IMR-90 (cell line): ENCODE data around the gene SLC4A5. TPM values are rescaled to one million over a fixed set of nuclear protein-coding genes. Genes with fewer than 3 reads are reported as not detected.

ENCODE experiments used
- ATAC-seq: fragments of 200-7000 bp; cut with Tn5 transposase; 2 replicates; pipeline ENCODE4 v1.9.1; 2020; ENCODE audit warnings: low read depth, mild to moderate bottlenecking, moderate library complexity
- BruUV-seq: library from RNA; stranded (reverse); fragments of 400-500 nt; replicated peaks from 2 replicates; lab custom pipeline; 2021; lab: Mats Ljungman, UMichigan
- CTCF ChIA-PET: fragments of 300-600 bp; formaldehyde crosslinking; extraction: SDS; loops from one replicate; lab custom pipeline; 2021; ENCODE audit warnings: antibody characterized with exemption; lab: Yijun Ruan, JAX
- POLR2A ChIA-PET: fragments of 300-600 bp; sonication (Branson Sonifier 250); formaldehyde crosslinking; loops from one replicate; lab custom pipeline; 2022; ENCODE audit warnings: antibody characterized with exemption; ENCODE audit not compliant: unreplicated experiment; lab: Charles Lee
- DNase-seq: peaks from one replicate; pipeline ENCODE4 v3.0.0; 2013
- H2AFZ ChIP-seq: replicated peaks from 2 replicates; pipeline ENCODE3; 2013; ENCODE audit warnings: low read length, mild to moderate bottlenecking; ENCODE audit not compliant: poor library complexity
- H2AK5ac ChIP-seq: 2 replicates; pipeline ENCODE4 v1.6.1; 2013; ENCODE audit warnings: low read depth, low read length, inconsistent platforms
- H2AK9ac ChIP-seq: replicated peaks from 2 replicates; pipeline ENCODE3; 2013; ENCODE audit warnings: mild to moderate bottlenecking, low read depth, low read length, moderate library complexity; ENCODE audit not compliant: poor library complexity
- H2BK120ac ChIP-seq: 2 replicates; pipeline ENCODE4 v1.6.1; 2013; ENCODE audit warnings: low read depth, low read length, inconsistent platforms
- H2BK15ac ChIP-seq: 3 replicates; pipeline ENCODE4 v1.6.1; 2013; ENCODE audit warnings: low read depth, low read length, inconsistent platforms
- H2BK20ac ChIP-seq: 2 replicates; pipeline ENCODE4 v1.6.1; 2013; ENCODE audit warnings: low read depth, mild to moderate bottlenecking, inconsistent platforms, low read length, moderate library complexity
- H2BK5ac ChIP-seq: 2 replicates; pipeline ENCODE4 v1.6.1; 2013; ENCODE audit warnings: mild to moderate bottlenecking, low read depth, low read length, inconsistent platforms; ENCODE audit not compliant: poor library complexity, severe bottlenecking
- H3K14ac ChIP-seq: replicated peaks from 2 replicates; pipeline ENCODE4 v1.6.1; 2013; ENCODE audit warnings: low read depth, low read length, inconsistent platforms
- H3K18ac ChIP-seq: 2 replicates; pipeline ENCODE4 v1.6.1; 2013; ENCODE audit warnings: low read depth, low read length, control low read depth
- H3K23ac ChIP-seq: 2 replicates; pipeline ENCODE4 v1.6.1; 2013; ENCODE audit warnings: low read depth, low read length, inconsistent platforms
- H3K27ac ChIP-seq: 2 replicates; pipeline ENCODE4 v1.5.1; 2013; ENCODE audit warnings: mild to moderate bottlenecking, control low read depth, low read length; ENCODE audit not compliant: insufficient read depth
- H3K27me3 ChIP-seq: 2 replicates; pipeline ENCODE4 v1.6.1; 2013; ENCODE audit warnings: low read length; ENCODE audit not compliant: control insufficient read depth, insufficient read depth
- H3K36me3 ChIP-seq: 2 replicates; pipeline ENCODE4 v1.6.1; 2013; ENCODE audit warnings: low read length, mixed read lengths; ENCODE audit not compliant: control insufficient read depth, insufficient read depth
- H3K4ac ChIP-seq: 2 replicates; pipeline ENCODE4 v1.6.1; 2013; ENCODE audit warnings: low read depth, low read length, inconsistent platforms
- H3K4me1 ChIP-seq: 2 replicates; pipeline ENCODE4 v1.6.1; 2013; ENCODE audit warnings: low read length, mixed read lengths; ENCODE audit not compliant: control insufficient read depth, insufficient read depth
- H3K4me2 ChIP-seq: 2 replicates; pipeline ENCODE4 v1.6.1; 2013; ENCODE audit warnings: low read depth, mild to moderate bottlenecking, control low read depth, low read length, moderate library complexity
- H3K4me3 ChIP-seq: 2 replicates; pipeline ENCODE4 v1.5.1; 2013; ENCODE audit warnings: low read depth, mild to moderate bottlenecking, control low read depth, low read length, moderate library complexity; ENCODE audit not compliant: insufficient read depth
- H3K56ac ChIP-seq: 2 replicates; pipeline ENCODE4 v1.6.1; 2013; ENCODE audit warnings: low read length, inconsistent platforms; ENCODE audit not compliant: insufficient read depth; ENCODE audit errors: extremely low read depth
- H3K79me1 ChIP-seq, 2 experiments: 2 replicates each; pipeline ENCODE4 v1.6.1; 2013; ENCODE audit warnings: low read length in 2 of 2, inconsistent platforms in 1 of 2, low read depth in 1 of 2
- H3K9ac ChIP-seq: 2 replicates; pipeline ENCODE4 v1.6.1; 2013; ENCODE audit warnings: low read depth, low read length, control low read depth
- H3K9me1 ChIP-seq: 2 replicates; pipeline ENCODE4 v1.6.1; 2013; ENCODE audit warnings: low read length, inconsistent platforms; ENCODE audit not compliant: insufficient read depth
- H3K9me3 ChIP-seq: 2 replicates; pipeline ENCODE4 v1.6.1; 2013; ENCODE audit warnings: low read length; ENCODE audit not compliant: control insufficient read depth, insufficient read depth
- H4K20me1 ChIP-seq: 2 replicates; pipeline ENCODE4 v1.6.1; 2013; ENCODE audit warnings: low read length, inconsistent platforms; ENCODE audit not compliant: insufficient read depth
- H4K5ac ChIP-seq: 2 replicates; pipeline ENCODE4 v1.6.1; 2013; ENCODE audit warnings: mild to moderate bottlenecking, low read depth, low read length, control low read depth
- H4K8ac ChIP-seq, 2 experiments: 2 replicates each; pipeline ENCODE4 v1.6.1; 2013; ENCODE audit warnings: low read depth in 2 of 2, low read length in 2 of 2, control low read depth in 1 of 2, inconsistent platforms in 1 of 2
- H4K91ac ChIP-seq: 2 replicates; pipeline ENCODE4 v1.6.1; 2013; ENCODE audit warnings: low read depth, low read length, inconsistent platforms; ENCODE audit not compliant: insufficient read depth
- BHLHE40 ChIP-seq: fragments of 150-350 bp; IDR thresholded peaks from 2 replicates; pipeline ENCODE4 v1.6.1; 2016; ENCODE audit warnings: mild to moderate bottlenecking, low read depth, low read length
- CEBPB ChIP-seq: IDR thresholded peaks from 2 replicates; pipeline ENCODE4 v1.6.1; 2012; ENCODE audit warnings: low read depth, low read length, improper control_type of control experiment
- CHD1 ChIP-seq: IDR thresholded peaks from 2 replicates; pipeline ENCODE4 v1.6.1; 2012; ENCODE audit warnings: low read depth, low read length, improper control_type of control experiment
- FOS ChIP-seq: fragments of 150-350 bp; IDR thresholded peaks from 2 replicates; pipeline ENCODE4 v1.6.1; 2016; ENCODE audit warnings: low read depth, low read length
- MAFK ChIP-seq: IDR thresholded peaks from 2 replicates; pipeline ENCODE4 v1.6.1; 2012; ENCODE audit warnings: low read depth, low read length, improper control_type of control experiment
- MAZ ChIP-seq: IDR thresholded peaks from 2 replicates; pipeline ENCODE4 v1.6.1; 2012; ENCODE audit warnings: low read depth, mild to moderate bottlenecking, low read length, improper control_type of control experiment, moderate library complexity, borderline replicate concordance
- MXI1 ChIP-seq: IDR thresholded peaks from 2 replicates; pipeline ENCODE4 v1.6.1; 2012; ENCODE audit warnings: low read depth, mild to moderate bottlenecking, low read length, moderate library complexity, borderline replicate concordance
- NFE2L2 ChIP-seq: fragments of 150-350 bp; IDR thresholded peaks from 2 replicates; pipeline ENCODE4 v1.6.1; 2016; ENCODE audit warnings: low read depth, mild to moderate bottlenecking, low read length
- POLR2A ChIP-seq: IDR thresholded peaks from 2 replicates; pipeline ENCODE4 v1.6.1; 2012; ENCODE audit warnings: mild to moderate bottlenecking, low read depth, low read length
- RAD21 ChIP-seq: IDR thresholded peaks from 2 replicates; pipeline ENCODE4 v1.6.1; 2012; ENCODE audit warnings: low read length, improper control_type of control experiment
- RCOR1 ChIP-seq: IDR thresholded peaks from 2 replicates; pipeline ENCODE4 v1.6.1; 2012; ENCODE audit warnings: mild to moderate bottlenecking, low read length, improper control_type of control experiment; ENCODE audit not compliant: insufficient replicate concordance
- RFX5 ChIP-seq: IDR thresholded peaks from 2 replicates; pipeline ENCODE4 v1.8.0; 2012; ENCODE audit warnings: low read depth, mild to moderate bottlenecking, low read length, moderate library complexity
- SMC3 ChIP-seq: fragments of 150-350 bp; IDR thresholded peaks from 2 replicates; pipeline ENCODE4 v1.6.1; 2016; ENCODE audit warnings: low read depth, mild to moderate bottlenecking, antibody characterized with exemption, low read length, moderate library complexity
- USF2 ChIP-seq: fragments of 150-350 bp; IDR thresholded peaks from 2 replicates; pipeline ENCODE4 v1.6.1; 2017; ENCODE audit warnings: mild to moderate bottlenecking, antibody characterized with exemption, low read length, low read depth
- WGBS, 2 experiments: methylation state at CpG; one replicate each; pipeline versions ENCODE4 v1.1.5 to v1.1.7; 2013; ENCODE audit warnings: missing lambda C conversion rate in 2 of 2; ENCODE audit not compliant: insufficient read length in 1 of 2; ENCODE audit errors: extremely low coverage in 2 of 2; 5-methylcytosine and 5-hydroxymethylcytosine counted together
- dilution Hi-C: fragments of 300-500 bp; cut with HindIII; formaldehyde crosslinking; loops from one replicate; pipeline ENCODE4 v1.14.3; 2018; ENCODE audit warnings: low sequenced_read_pairs; ENCODE audit not compliant: unreplicated experiment
- in situ Hi-C: fragments of 300-500 bp; cut with MboI; formaldehyde crosslinking; loops from 3 replicates; pipeline ENCODE4 v1.14.3; 2019; ENCODE audit warnings: low sequenced_read_pairs, inconsistent platforms, mixed read lengths
- intact Hi-C: fragments of 100-400 bp; cut with micrococcal nuclease; formaldehyde crosslinking; loops from 2 replicates; pipeline ENCODE4 v1.10.0; 2022
- polyA plus RNA-seq, 3 experiments: library from polyadenylated mRNA; depleted of rRNA; stranded (reverse); fragments of >200 nt; gene quantifications; 2 replicates each; pipeline ENCODE4 v1.2.3, GENCODE V29; 2012; ENCODE audit warnings: low replicate concordance in 1 of 3
- total RNA-seq: library from RNA; depleted of rRNA; stranded (reverse); fragments of >200 nt; gene quantifications from 2 replicates; pipeline ENCODE4 v1.2.3, GENCODE V29; 2012
- TF ChIP-seq, protein P1 (sequence below): conservative IDR thresholded peaks from 2 replicates; pipeline ENCODE4 v1.5.1; 2012; ENCODE audit warnings: mild to moderate bottlenecking, low read depth, low read length, improper control_type of control experiment
- TF ChIP-seq, protein P2 (sequence below): fragments of 150-350 bp; IDR thresholded peaks from 2 replicates; pipeline ENCODE4 v1.6.1; 2016; ENCODE audit warnings: low read depth, mild to moderate bottlenecking, low read length, moderate library complexity, borderline replicate concordance

Gene SLC4A5
- total and polyA plus RNA-seq, 2 of the 4 experiments (the other 2 are of a cell fraction) = 0.18 to 0.22 TPM

GRCh38 chr2:74250189-74250631 lies 93.0 kb downstream of the SLC4A5 start:
- H2AK9ac ChIP-seq = no peak overlapping the region
- no peak overlapping the region for H3K23ac ChIP-seq
- no CpG with 5 or more reads among the region's 10 CpGs for WGBS, 2 experiments
- no peak overlapping the region for H3K9ac ChIP-seq
- H2BK15ac ChIP-seq = no peak overlapping the region
- H3K79me1 ChIP-seq = no peaks in the 10 kb centered on the region
- H4K8ac ChIP-seq = no peak overlapping the region
- H3K56ac ChIP-seq = no peak overlapping the region
- H3K9me3 ChIP-seq = no peaks in the 10 kb centered on the region
- no peak overlapping the region for H3K14ac ChIP-seq
- TF ChIP-seq SMC3 (peak; percentile 69), MAZ (no peak), CHD1 (no peak), MAFK (no peak), BHLHE40 (no peak), FOS (no peak), RAD21 (peak; percentile 64), USF2 (no peak), RCOR1 (no peak), MXI1 (no peak), NFE2L2 (no peak), POLR2A (no peak), RFX5 (no peak), CEBPB (no peak)
- TF ChIP-seq, protein P1, sequence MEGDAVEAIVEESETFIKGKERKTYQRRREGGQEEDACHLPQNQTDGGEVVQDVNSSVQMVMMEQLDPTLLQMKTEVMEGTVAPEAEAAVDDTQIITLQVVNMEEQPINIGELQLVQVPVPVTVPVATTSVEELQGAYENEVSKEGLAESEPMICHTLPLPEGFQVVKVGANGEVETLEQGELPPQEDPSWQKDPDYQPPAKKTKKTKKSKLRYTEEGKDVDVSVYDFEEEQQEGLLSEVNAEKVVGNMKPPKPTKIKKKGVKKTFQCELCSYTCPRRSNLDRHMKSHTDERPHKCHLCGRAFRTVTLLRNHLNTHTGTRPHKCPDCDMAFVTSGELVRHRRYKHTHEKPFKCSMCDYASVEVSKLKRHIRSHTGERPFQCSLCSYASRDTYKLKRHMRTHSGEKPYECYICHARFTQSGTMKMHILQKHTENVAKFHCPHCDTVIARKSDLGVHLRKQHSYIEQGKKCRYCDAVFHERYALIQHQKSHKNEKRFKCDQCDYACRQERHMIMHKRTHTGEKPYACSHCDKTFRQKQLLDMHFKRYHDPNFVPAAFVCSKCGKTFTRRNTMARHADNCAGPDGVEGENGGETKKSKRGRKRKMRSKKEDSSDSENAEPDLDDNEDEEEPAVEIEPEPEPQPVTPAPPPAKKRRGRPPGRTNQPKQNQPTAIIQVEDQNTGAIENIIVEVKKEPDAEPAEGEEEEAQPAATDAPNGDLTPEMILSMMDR = peak; percentile 70
- TF ChIP-seq, protein P2, sequence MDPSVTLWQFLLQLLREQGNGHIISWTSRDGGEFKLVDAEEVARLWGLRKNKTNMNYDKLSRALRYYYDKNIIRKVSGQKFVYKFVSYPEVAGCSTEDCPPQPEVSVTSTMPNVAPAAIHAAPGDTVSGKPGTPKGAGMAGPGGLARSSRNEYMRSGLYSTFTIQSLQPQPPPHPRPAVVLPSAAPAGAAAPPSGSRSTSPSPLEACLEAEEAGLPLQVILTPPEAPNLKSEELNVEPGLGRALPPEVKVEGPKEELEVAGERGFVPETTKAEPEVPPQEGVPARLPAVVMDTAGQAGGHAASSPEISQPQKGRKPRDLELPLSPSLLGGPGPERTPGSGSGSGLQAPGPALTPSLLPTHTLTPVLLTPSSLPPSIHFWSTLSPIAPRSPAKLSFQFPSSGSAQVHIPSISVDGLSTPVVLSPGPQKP = no peak
- ChIA-PET POLR2A (no interaction called here), CTCF (interaction anchor here (0.5 to 1.8 kb wide), 9 partner anchors 9 to 426 kb away, joined by 3 to 11 read pairs (median 3); no protein-coding TSS in a partner anchor)
- H3K4me1 ChIP-seq = no peaks in the 10 kb centered on the region
- no peak overlapping the region for H2BK5ac ChIP-seq
- peak; percentile 40 for DNase-seq
- no peak overlapping the region for H3K4me3 ChIP-seq
- H2AFZ ChIP-seq = no peak overlapping the region
- intact Hi-C loops = loop anchor here (1.0 to 5.0 kb wide), 3 partner anchors 85 to 327 kb away; no protein-coding TSS in a partner anchor
- H4K20me1 ChIP-seq = no peaks in the 10 kb centered on the region
- no peaks in the 10 kb centered on the region for H3K36me3 ChIP-seq
- no peaks in the 10 kb centered on the region for H3K9me1 ChIP-seq
- H2BK20ac ChIP-seq = no peak overlapping the region
- dilution Hi-C loops = no loop called here
- no peak overlapping the region for H3K4ac ChIP-seq
- H2BK120ac ChIP-seq = no peak overlapping the region
- H4K5ac ChIP-seq = no peak overlapping the region
- H2AK5ac ChIP-seq = no peak overlapping the region
- no TSS peak for BruUV-seq
- H3K4me2 ChIP-seq = no peak overlapping the region
- no peak overlapping the region for H3K18ac ChIP-seq
- H3K27ac ChIP-seq = no peak overlapping the region
- in situ Hi-C loops = loop anchor here (5.0 kb wide), 1 partner anchor 87 kb away; no protein-coding TSS in a partner anchor
- H3K27me3 ChIP-seq = peaks cover 34% of the 10 kb centered on the region
- no peak overlapping the region for H4K91ac ChIP-seq
- peak; percentile 62; the same call in 1 of the 2 replicates for ATAC-seq
